Keratinocyte (primary cell): ENCODE measurements around the gene ITFG1. TPM values are rescaled to one million over a fixed set of nuclear protein-coding genes. Genes with fewer than 3 reads are reported as not detected.

ENCODE experiments used
- DNase-seq: peaks from one replicate; pipeline ENCODE4 v3.0.0-alpha.2; 2011; ENCODE audit warnings: low read depth, missing footprints, low spot score
- FAIRE-seq: peaks from 2 replicates; lab custom pipeline; 2011; peaks lifted over from hg19 to GRCh38; lab: Jason Lieb, UNC
- H2AFZ ChIP-seq: 2 replicates; pipeline ENCODE4 v1.6.0; 2012; ENCODE audit warnings: low read length, control low read depth, inconsistent platforms; ENCODE audit not compliant: control insufficient read depth
- H3K27ac ChIP-seq: 2 replicates; pipeline ENCODE4 v1.5.1; 2011; ENCODE audit warnings: low read length; ENCODE audit not compliant: control insufficient read depth, insufficient read depth
- H3K27me3 ChIP-seq: 3 replicates; pipeline ENCODE4 v1.6.0; 2011; ENCODE audit warnings: low read length; ENCODE audit not compliant: control insufficient read depth, insufficient read depth; ENCODE audit errors: extremely low read depth
- H3K36me3 ChIP-seq, 2 experiments: 2 replicates in 1 of 2; 3 replicates in 1 of 2; pipeline ENCODE4 v1.5.1; 2011; ENCODE audit warnings: low read length in 2 of 2, mild to moderate bottlenecking in 1 of 2; ENCODE audit not compliant: control insufficient read depth in 2 of 2, insufficient read depth in 2 of 2; ENCODE audit errors: extremely low read depth in 1 of 2
- H3K4me1 ChIP-seq: 3 replicates; pipeline ENCODE4 v1.5.1; 2011; ENCODE audit warnings: low read length; ENCODE audit not compliant: control insufficient read depth, insufficient read depth; ENCODE audit errors: extremely low read depth
- H3K4me2 ChIP-seq: 3 replicates; pipeline ENCODE4 v1.6.0; 2011; ENCODE audit warnings: low read depth, low read length; ENCODE audit not compliant: control insufficient read depth, insufficient read depth; ENCODE audit errors: extremely low read depth
- H3K4me3 ChIP-seq, 3 experiments: fragments of 200-600 bp in 1 of 3; sonication (generic) in 1 of 3; 2 replicates in 2 of 3; 3 replicates in 1 of 3; pipeline ENCODE4 v1.5.1; 2011 to 2016; ENCODE audit warnings: low read length in 3 of 3, mild to moderate bottlenecking in 3 of 3, control low read depth in 2 of 3, inconsistent platforms in 1 of 3, low read depth in 1 of 3, mixed read lengths in 1 of 3, mixed run types in 1 of 3, moderate library complexity in 1 of 3; ENCODE audit not compliant: control insufficient read depth in 2 of 3, insufficient read depth in 2 of 3; ENCODE audit errors: extremely low read depth in 1 of 3
- H3K79me2 ChIP-seq: 2 replicates; pipeline ENCODE4 v1.6.0; 2012; ENCODE audit warnings: low read length; ENCODE audit not compliant: control insufficient read depth, insufficient read depth
- H3K9ac ChIP-seq: 3 replicates; pipeline ENCODE4 v1.6.0; 2011; ENCODE audit warnings: low read length; ENCODE audit not compliant: control insufficient read depth, insufficient read depth; ENCODE audit errors: extremely low read depth
- H3K9me1 ChIP-seq: 3 replicates; pipeline ENCODE4 v1.6.0; 2011; ENCODE audit warnings: low read length; ENCODE audit not compliant: control insufficient read depth, insufficient read depth; ENCODE audit errors: extremely low read depth
- H3K9me3 ChIP-seq: 2 replicates; pipeline ENCODE4 v1.5.1; 2012; ENCODE audit warnings: low read depth, low read length; ENCODE audit not compliant: control insufficient read depth
- H4K20me1 ChIP-seq: 3 replicates; pipeline ENCODE4 v1.6.0; 2011; ENCODE audit warnings: low read length; ENCODE audit not compliant: control insufficient read depth, insufficient read depth; ENCODE audit errors: extremely low read depth
- CTCF ChIP-seq, 3 experiments: IDR thresholded peaks in 1 of 3; conservative IDR thresholded peaks in 1 of 3; optimal IDR thresholded peaks in 1 of 3; 2 replicates in 2 of 3; 3 replicates in 1 of 3; pipeline versions ENCODE3 to v1.5.1; 2011; ENCODE audit warnings: low read length in 3 of 3, mild to moderate bottlenecking in 3 of 3, moderate library complexity in 2 of 3, control low read depth in 1 of 3, inconsistent platforms in 1 of 3; ENCODE audit not compliant: insufficient read depth in 2 of 3; ENCODE audit errors: extremely low read depth in 1 of 3
- EZH2 ChIP-seq: IDR thresholded peaks from one replicate; pipeline ENCODE4 v1.6.1; 2012; ENCODE audit warnings: inconsistent platforms, mild to moderate bottlenecking, low read length, moderate library complexity
- dilution Hi-C: fragments of 300-500 bp; cut with MboI; formaldehyde crosslinking; loops from one replicate; pipeline ENCODE4 v1.7.0; 2020; ENCODE audit warnings: low sequenced_read_pairs; ENCODE audit not compliant: extremely low pct_ligation_motif_present
- polyA plus RNA-seq, 5 experiments: library from polyadenylated mRNA; depleted of rRNA in 3 of 5; stranded (reverse) in 3 of 5; stranded (forward) in 1 of 5; unstranded in 1 of 5; fragments of >200 nt; gene quantifications; 1 replicate in 1 of 5; 2 replicates in 3 of 5; 3 replicates in 1 of 5; pipeline versions ENCODE4 v1.2.1 to v1.2.3, GENCODE V29; 2011 to 2012; ENCODE audit warnings: missing spikeins in 2 of 5, low read depth in 1 of 5, low replicate concordance in 1 of 5

Gene ITFG1
- polyA plus RNA-seq, 1 donor (not counting 4 experiments of a cell fraction or from before 2014, with no cell fraction given): 83.8 TPM

- H3K4me2 ChIP-seq: no peak overlapping the region
- H3K9ac ChIP-seq: no peak overlapping the region
- no peak overlapping the region for H3K27ac ChIP-seq
- DNase-seq (no peak), FAIRE-seq (no peak)
- no peaks in the 10 kb centered on the region for H3K4me1 ChIP-seq
- no peaks in the 10 kb centered on the region for H3K27me3 ChIP-seq
- no peak for TF ChIP-seq EZH2
- TF ChIP-seq CTCF (optimal IDR thresholded peaks at IDR 0.05 in 1 of 3, IDR thresholded peaks at IDR 0.05 in 1 of 3, conservative IDR thresholded peaks at IDR 0.05 in 1 of 3; ENCODE audit: extremely low read depth in 1 of 3, insufficient read depth in 2 of 3, low read length in 3 of 3): no peak
- H3K4me3 ChIP-seq: no peak overlapping the region
- no peaks in the 10 kb centered on the region for H3K9me3 ChIP-seq
- H3K79me2 ChIP-seq: no peaks in the 10 kb centered on the region
- H2AFZ ChIP-seq: no peak overlapping the region
- H3K9me1 ChIP-seq: no peaks in the 10 kb centered on the region
- H4K20me1 ChIP-seq: peaks cover 2% of the 10 kb centered on the region
- dilution Hi-C loops: no loop called here
- H3K36me3 ChIP-seq: peaks cover 0 to 3% of the 10 kb centered on the region in 2 experiments
These were observed 74.6 kb downstream of the ITFG1 start for GRCh38 chr16:47386201-47386718.

GRCh38 chr16:47382362-47382761 lies 78.5 kb downstream of the ITFG1 start:
- no peak for DNase-seq
- no peaks in the 10 kb centered on the region for H3K4me1 ChIP-seq
- H3K4me3 ChIP-seq: no peak overlapping the region
- H3K27ac ChIP-seq: no peak overlapping the region
- no peak for FAIRE-seq
- no peaks in the 10 kb centered on the region for H3K27me3 ChIP-seq
- H3K9me1 ChIP-seq: no peaks in the 10 kb centered on the region
- H2AFZ ChIP-seq: no peak overlapping the region
- H3K79me2 ChIP-seq: no peaks in the 10 kb centered on the region
- no peak overlapping the region for H3K4me2 ChIP-seq
- H3K9me3 ChIP-seq: no peaks in the 10 kb centered on the region
- dilution Hi-C loops: no loop called here
- H3K9ac ChIP-seq: no peak overlapping the region
- H4K20me1 ChIP-seq: no peaks in the 10 kb centered on the region
- TF ChIP-seq CTCF (optimal IDR thresholded peaks at IDR 0.05 in 1 of 3, IDR thresholded peaks at IDR 0.05 in 1 of 3, conservative IDR thresholded peaks at IDR 0.05 in 1 of 3; ENCODE audit: extremely low read depth in 1 of 3, insufficient read depth in 2 of 3, low read length in 3 of 3): no peak
- TF ChIP-seq EZH2: no peak
- peaks cover 0 to 3% of the 10 kb centered on the region in 2 experiments for H3K36me3 ChIP-seq
